ENCODE results near the gene GRIN3A.

GRIN3A gene

GRCh38 chr9:101631892-101632291 lies 106.6 kb downstream of the GRIN3A start:
- TF ChIP-seq GATA2 (IDR thresholded peaks at IDR 0.05; ENCODE audit: low read depth, low read length) (no peak), GATA3 (IDR thresholded peaks at IDR 0.05; ENCODE audit: low read depth, low read length) (no peak)

GRCh38 chr9:101629636-101630035 lies 108.8 kb downstream of the GRIN3A start:
- TF ChIP-seq GATA3 (IDR thresholded peaks at IDR 0.05; ENCODE audit: low read depth, low read length) (no peak), GATA2 (IDR thresholded peaks at IDR 0.05; ENCODE audit: low read depth, low read length) (no peak)

- TF ChIP-seq GATA2 (IDR thresholded peaks at IDR 0.05; ENCODE audit: low read depth, low read length) (no peak), GATA3 (IDR thresholded peaks at IDR 0.05; ENCODE audit: low read depth, low read length) (no peak)
Measured at GRCh38 chr9:101628173-101628572, 110.3 kb downstream of the GRIN3A start.

- TF ChIP-seq GATA2 (IDR thresholded peaks at IDR 0.05; ENCODE audit: low read depth, low read length) (no peak), GATA3 (IDR thresholded peaks at IDR 0.05; ENCODE audit: low read depth, low read length) (no peak)
Measured at GRCh38 chr9:101626295-101626694, 112.2 kb downstream of the GRIN3A start.

- TF ChIP-seq GATA2 (IDR thresholded peaks at IDR 0.05; ENCODE audit: low read depth, low read length), result no peak
- no peak for TF ChIP-seq GATA3 (IDR thresholded peaks at IDR 0.05; ENCODE audit: low read depth, low read length)
Measured at GRCh38 chr9:101625876-101626275, 112.6 kb downstream of the GRIN3A start.

- no peak for TF ChIP-seq GATA2 (IDR thresholded peaks at IDR 0.05; ENCODE audit: low read depth, low read length)
- TF ChIP-seq GATA3 (IDR thresholded peaks at IDR 0.05; ENCODE audit: low read depth, low read length), result no peak
Measured at GRCh38 chr9:101620452-101620851, 118.0 kb downstream of the GRIN3A start.

- TF ChIP-seq GATA2 (IDR thresholded peaks at IDR 0.05; ENCODE audit: low read depth, low read length), result no peak
- no peak for TF ChIP-seq GATA3 (IDR thresholded peaks at IDR 0.05; ENCODE audit: low read depth, low read length)
Measured at GRCh38 chr9:101618698-101619097, 119.7 kb downstream of the GRIN3A start.

- TF ChIP-seq GATA2 (IDR thresholded peaks at IDR 0.05; ENCODE audit: low read depth, low read length) (no peak), GATA3 (IDR thresholded peaks at IDR 0.05; ENCODE audit: low read depth, low read length) (no peak)
Measured at GRCh38 chr9:101605547-101605946, 132.9 kb downstream of the GRIN3A start.

- TF ChIP-seq GATA3 (IDR thresholded peaks at IDR 0.05; ENCODE audit: low read depth, low read length) (no peak), GATA2 (IDR thresholded peaks at IDR 0.05; ENCODE audit: low read depth, low read length) (no peak)
Measured at GRCh38 chr9:101604296-101604695, 134.2 kb downstream of the GRIN3A start.

GRCh38 chr9:101601904-101602765 lies 136.3 kb downstream of the GRIN3A start:
- TF ChIP-seq GATA3 (IDR thresholded peaks at IDR 0.05; ENCODE audit: low read depth, low read length) (no peak), GATA2 (IDR thresholded peaks at IDR 0.05; ENCODE audit: low read depth, low read length) (no peak)

GRCh38 chr9:101594796-101595195 lies 143.7 kb downstream of the GRIN3A start, which contains the start of gene PPP3R2:
Gene PPP3R2, minus strand, starts transcription at chr9:101594969. Its CDS starts 48 bp downstream, at chr9:101594921.
- TF ChIP-seq GATA2 (IDR thresholded peaks at IDR 0.05; ENCODE audit: low read depth, low read length) (no peak), GATA3 (IDR thresholded peaks at IDR 0.05; ENCODE audit: low read depth, low read length) (no peak)

GRCh38 chr9:101593345-101593744 lies 145.1 kb downstream of the GRIN3A start:
- no peak for TF ChIP-seq GATA3 (IDR thresholded peaks at IDR 0.05; ENCODE audit: low read depth, low read length)

GRCh38 chr9:101592788-101593187 lies 145.7 kb downstream of the GRIN3A start:
- TF ChIP-seq GATA3 (IDR thresholded peaks at IDR 0.05; ENCODE audit: low read depth, low read length), result no peak

- TF ChIP-seq GATA3 (IDR thresholded peaks at IDR 0.05; ENCODE audit: low read depth, low read length) (no peak), GATA2 (IDR thresholded peaks at IDR 0.05; ENCODE audit: low read depth, low read length) (no peak)
Measured at GRCh38 chr9:101591787-101592446, 146.5 kb downstream of the GRIN3A start.

- TF ChIP-seq GATA3 (IDR thresholded peaks at IDR 0.05; ENCODE audit: low read depth, low read length) (no peak), GATA2 (IDR thresholded peaks at IDR 0.05; ENCODE audit: low read depth, low read length) (no peak)
Measured at GRCh38 chr9:101590901-101591300, 147.5 kb downstream of the GRIN3A start.
